EH (cell line): ENCODE measurements around the gene CNEP1R1.

Experiments
- DNase-seq: peaks from one replicate; pipeline ENCODE4 v3.0.0-alpha.2; 2015; ENCODE audit warnings: low read depth

The CNEP1R1 gene

GRCh38 chr16:50024684-50025536, at the start of gene CNEP1R1:
Gene CNEP1R1, plus strand, starts transcription at chr16:50025225. Its CDS starts 91 bp downstream, at chr16:50025316.
- DNase-seq = peak; percentile 96

DNA sequence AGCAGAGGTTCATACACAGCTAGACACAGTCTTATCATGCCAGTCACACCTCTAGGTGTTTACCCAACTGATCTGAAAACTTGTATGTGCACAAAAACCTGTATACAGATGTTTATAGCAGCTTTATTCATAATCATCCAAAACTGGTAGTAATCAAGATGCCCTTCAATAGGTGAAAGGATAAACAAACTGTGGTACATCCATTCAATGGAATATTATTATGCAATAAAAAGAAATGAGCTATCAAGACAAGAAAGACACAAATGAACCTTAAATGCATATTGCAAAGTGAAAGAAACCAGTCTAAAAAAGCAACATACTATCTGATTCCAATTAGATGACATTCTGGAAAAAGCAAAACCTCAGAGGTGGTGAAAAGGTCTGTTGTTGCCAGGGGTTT, 47.6 kb upstream of the CNEP1R1 start:
- DNase-seq = no peak

- DNase-seq = no peak
Measured at GRCh38 chr16:49978569-49979326, 46.3 kb upstream of the CNEP1R1 start.

GRCh38 chr16:49980166-49980565, 44.9 kb upstream of the CNEP1R1 start:
- peak; percentile 25 for DNase-seq

GRCh38 chr16:49986351-49987124, 38.5 kb upstream of the CNEP1R1 start:
- peak; percentile 50 for DNase-seq

DNA sequence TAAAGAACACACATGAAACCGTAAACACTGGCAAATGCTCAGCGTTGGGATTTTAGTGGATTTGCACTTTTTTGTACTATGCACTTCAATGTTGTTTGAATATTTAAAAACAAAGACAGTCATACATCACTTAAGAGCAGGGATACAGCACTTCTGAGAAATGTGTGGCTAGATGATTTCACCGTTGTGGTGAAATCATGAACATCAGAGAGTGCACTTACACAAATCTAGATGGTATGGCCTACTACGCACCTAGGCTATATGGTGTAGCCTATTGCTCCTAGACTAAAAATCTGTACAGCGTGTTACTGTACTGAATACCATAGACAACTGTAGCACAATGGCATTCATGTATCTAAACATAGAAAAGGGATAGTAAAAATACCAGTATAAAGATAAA, 37.6 kb upstream of the CNEP1R1 start:
- no peak for DNase-seq

- no peak for DNase-seq
Measured at GRCh38 chr16:49992825-49993224, 32.2 kb upstream of the CNEP1R1 start.

DNA sequence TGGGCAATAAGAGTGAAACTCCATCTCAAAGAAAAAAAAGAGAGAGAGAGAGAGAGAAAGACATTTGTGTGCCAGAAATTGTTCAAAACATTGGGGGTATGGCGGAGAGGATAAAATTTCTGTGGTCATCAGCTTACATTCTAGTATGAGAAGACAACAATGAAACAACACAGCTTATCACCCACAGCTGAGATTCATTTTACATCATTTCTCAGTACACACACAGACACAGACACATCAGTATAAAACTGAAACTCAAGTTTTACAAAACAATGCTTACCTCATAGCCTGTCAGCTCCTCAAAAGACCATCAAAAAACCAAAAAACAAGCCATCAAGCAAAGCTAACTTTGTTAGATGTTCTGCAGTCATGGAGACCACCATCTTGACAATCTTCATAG, 31.4 kb upstream of the CNEP1R1 start:
- DNase-seq = no peak

DNA sequence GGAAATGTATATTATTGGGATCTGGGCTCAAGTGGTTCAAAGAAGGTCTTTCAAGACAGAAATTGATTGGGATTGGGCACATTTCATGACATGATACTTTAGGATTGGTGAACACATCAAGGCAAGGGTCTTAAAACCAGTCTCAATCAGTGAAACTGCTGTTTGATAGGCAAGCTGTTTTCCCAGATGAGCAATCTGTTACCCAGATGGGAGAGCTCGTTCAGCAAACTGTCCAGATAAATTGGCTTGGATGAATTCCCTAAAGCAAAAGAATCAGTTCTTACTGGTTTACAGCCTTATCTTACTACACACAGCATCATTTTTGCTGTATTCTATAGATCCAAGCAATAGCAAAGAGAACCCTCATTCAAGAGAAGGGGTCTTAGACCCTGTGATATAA, 31.0 kb upstream of the CNEP1R1 start:
- no peak for DNase-seq

DNA sequence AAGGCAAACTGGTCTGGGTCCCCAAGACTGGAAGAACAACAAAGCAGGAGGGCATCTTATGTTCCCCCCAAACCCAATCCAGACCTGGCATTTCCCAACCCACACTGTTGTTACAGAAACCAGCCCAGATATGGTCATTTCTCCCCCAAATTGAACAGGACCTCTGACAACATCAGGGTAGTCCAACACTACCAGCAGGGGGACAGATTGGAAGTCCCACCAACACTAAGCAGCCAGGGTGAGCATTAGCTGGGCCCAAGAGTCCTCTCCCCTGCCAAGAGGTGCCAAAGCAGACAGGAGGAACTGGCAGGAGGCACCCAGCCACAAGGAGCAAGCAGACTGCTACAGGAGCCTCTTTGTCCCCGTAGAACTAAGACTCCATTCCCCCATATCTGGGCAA, 29.3 kb upstream of the CNEP1R1 start:
- no peak for DNase-seq

GRCh38 chr16:49997721-49998251, 27.2 kb upstream of the CNEP1R1 start:
- no peak for DNase-seq

DNA sequence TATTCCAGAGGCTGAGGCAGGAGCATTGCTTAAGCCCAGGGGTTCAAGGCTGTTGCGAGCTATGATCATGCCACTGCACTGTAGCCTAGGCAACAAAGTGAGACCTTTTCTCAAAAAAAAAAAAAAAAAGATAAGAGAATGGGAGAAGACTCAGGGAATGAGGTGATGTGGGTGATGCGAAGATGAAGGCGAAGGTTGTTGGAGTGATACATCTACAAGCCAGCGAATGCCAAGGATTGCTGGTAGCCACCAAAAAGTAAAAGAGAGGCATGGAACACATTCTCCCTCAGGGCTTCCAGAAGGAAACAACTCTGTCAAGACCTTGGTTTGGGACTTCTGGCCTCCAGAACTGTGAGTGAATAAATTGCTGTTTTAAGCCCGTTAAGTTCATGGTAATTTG, 26.0 kb upstream of the CNEP1R1 start:
- no peak for DNase-seq

- DNase-seq = no peak
Measured at GRCh38 chr16:50001144-50001543, 23.9 kb upstream of the CNEP1R1 start.

- DNase-seq = peak; percentile 4
Measured at GRCh38 chr16:50002190-50002589, 22.8 kb upstream of the CNEP1R1 start.

DNA sequence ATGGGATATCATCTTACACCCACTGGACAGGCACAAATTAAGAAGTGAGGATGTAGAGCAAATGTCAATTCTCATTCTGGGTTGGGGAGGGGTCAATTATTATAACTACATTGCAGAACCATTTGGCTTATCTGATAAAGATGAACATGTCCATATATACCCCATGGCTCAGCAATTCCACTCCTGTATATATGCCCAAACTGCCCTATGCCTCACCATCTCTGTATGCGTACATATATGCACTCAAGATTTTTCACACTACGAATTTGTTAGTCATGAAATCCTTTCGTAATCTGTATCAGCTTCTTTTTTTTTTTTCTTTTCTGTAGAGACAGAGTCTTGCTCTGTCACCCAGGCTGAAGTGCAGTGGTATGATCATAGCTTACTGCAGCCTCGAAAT, 20.8 kb upstream of the CNEP1R1 start:
- no peak for DNase-seq

GRCh38 chr16:50006964-50007363, 18.1 kb upstream of the CNEP1R1 start:
- no peak for DNase-seq

GRCh38 chr16:50007744-50008143, 17.3 kb upstream of the CNEP1R1 start:
- DNase-seq = no peak

GRCh38 chr16:50010212-50010611, 14.8 kb upstream of the CNEP1R1 start:
- no peak for DNase-seq

DNA sequence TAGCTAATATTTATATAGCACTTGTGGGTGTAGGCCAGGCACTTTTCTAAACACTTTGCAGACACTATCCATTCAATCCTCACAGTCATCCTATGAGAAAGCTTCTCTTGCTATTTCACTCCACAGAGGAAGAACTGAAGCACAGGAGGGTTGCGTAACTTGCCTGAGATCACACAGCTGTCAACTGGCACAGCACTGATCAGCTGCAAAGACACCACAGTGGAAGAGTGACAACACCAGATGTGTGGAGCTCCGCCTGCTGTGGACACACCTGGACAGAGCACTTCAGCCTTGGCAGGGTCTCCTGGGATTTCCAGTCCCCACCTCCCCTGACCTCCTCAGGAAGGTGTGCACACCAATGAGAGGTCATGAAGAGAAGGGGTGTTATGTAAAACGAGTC, 13.3 kb upstream of the CNEP1R1 start:
- no peak for DNase-seq

DNA sequence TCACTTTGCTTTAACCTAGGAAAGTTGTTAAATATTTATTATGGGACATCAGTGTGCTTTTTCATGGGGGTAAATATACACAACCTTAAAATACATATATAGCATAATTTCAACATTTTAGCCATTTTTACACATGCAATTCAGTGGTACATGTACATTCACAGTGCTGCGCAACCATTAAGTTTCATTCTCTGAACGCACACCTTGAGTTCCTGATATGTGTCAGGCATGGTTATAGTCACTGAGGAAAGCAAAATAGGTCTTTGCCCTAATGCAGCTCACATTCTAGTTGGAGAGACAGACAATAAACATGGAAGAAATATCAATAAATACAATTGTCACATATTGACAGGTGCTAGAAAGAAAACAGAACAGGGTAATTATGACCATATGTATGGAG, 12.8 kb upstream of the CNEP1R1 start:
- no peak for DNase-seq

- peak; percentile 4 for DNase-seq
Measured at GRCh38 chr16:50014211-50014610, 10.8 kb upstream of the CNEP1R1 start.

- DNase-seq = no peak
Measured at GRCh38 chr16:50015631-50016030, 9.4 kb upstream of the CNEP1R1 start.
